UCSD-AML1 (cell line): Measurements from ENCODE around the gene AGER.
"Not testable (repeated sequence)": the region's sequence is repeated elsewhere in the genome, so short reads cannot be mapped to it uniquely, and the experiment has no call there.

Source experiments
- DNase-seq: peaks from one replicate; lab custom pipeline; 2025; ENCODE audit not compliant: unreplicated experiment; lab: John Stamatoyannopoulos, UW

AGER gene

DNA sequence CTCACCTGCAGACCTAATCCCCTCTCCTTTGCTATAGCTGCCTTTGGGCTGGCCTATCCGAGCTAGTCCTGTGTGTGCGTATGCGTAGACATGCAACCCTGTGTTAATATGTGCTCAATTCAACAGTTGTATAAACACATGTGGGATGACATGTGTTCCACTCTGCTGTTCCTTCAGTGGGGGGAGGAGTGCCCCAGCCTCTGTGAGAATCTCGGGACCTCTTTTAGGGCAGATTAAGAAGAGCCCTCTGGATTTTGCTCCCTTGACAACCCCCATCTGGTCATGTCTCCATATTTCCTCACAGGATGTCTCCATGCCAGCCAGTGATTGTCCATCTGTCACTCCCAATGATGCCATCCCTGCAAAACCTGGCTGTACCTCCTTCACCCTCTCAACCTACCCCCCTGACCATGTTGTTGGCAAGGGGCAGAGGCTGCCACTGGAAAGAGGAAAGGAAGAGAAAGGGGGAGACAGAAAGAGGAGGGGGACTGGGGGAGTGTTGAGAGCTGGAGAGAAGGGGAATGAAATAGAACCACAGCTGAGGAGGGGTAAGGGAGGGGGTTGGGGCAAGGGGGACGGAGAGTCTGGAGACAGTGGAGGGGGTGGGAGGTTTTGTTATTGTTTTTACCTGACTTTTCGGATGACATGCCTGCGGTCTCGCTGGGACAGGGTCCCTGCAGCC lies 32.7 kb downstream of the AGER start:
- no peak for DNase-seq

DNA sequence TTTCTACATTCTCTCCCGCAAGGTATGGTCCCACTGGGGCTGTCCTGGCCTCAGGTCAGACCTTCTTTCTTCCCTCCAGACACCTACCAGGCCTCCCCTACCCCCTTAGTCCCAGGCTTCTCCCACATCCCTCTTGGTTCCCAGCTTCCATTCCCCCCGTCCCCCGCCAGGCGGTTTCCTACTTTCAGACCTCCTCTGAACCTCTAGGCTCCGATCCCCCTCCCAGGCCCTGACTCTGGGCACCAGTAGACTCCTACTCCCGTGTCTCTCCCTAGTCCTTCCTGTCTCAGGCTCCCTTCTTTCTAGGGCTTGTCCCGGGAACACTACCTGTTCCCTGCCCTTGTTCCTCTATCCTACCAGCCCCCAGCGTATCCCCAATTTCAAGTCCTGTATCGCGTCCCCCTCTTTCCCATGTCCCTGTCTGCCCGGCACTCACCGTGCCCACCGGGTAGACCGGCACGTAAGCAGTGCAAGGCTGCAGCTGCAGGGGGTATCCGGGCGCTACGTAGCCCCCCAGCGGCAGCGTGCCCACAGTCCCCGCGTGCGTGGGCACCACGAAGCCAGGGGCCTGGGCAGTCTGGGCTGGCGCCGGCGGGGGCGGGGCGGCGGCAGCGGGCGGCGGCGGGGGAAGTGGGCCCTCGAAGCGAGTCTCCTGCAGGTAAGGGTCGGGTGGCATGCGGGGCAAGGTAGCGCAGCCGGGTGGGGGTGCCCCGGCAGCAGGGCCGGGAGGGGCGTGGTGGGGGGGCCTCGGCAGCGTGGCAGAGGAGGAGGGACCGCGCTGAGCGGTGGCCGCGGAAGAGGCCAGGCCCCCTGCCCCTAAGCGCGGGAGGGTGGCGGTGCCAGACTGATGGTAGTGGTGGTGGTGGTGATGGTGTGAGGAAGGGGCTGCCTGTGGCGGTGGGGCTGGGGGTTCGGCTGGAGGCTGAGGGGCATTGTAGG lies 33.9 kb downstream of the AGER start:
- no peak for DNase-seq

DNA sequence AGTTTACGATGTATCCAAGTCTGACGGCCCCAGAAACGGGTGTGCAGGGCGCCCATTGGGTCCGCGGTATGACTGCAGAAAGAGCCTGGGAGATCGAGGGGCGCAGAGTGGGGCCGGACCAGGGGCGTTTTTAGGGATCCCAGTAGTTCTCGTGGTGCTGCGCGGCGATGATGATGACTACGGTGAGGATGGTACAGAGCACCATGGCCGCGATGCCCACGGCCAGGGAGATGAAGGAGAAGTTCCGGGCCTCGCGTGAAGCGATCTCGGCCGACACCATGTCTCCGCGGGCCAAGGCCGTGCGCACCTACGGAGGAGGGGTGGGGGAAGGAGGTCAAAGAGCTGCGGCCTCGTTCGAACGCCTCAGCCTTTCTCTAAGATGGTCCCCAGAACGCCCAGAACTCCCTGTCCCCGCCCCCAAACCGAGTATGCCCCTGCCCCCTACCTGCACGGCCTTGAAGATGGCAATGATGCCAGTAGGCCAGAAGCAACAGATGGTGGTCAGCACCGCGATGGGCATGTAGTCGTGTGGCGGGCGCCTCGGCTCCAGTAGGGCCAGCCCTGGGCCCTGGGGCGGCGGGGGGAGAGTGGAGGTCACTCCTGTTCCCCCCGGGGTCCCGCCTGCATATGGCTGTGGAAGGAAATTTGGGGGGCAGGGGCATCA lies 34.8 kb downstream of the AGER start:
- DNase-seq: no peak

DNA sequence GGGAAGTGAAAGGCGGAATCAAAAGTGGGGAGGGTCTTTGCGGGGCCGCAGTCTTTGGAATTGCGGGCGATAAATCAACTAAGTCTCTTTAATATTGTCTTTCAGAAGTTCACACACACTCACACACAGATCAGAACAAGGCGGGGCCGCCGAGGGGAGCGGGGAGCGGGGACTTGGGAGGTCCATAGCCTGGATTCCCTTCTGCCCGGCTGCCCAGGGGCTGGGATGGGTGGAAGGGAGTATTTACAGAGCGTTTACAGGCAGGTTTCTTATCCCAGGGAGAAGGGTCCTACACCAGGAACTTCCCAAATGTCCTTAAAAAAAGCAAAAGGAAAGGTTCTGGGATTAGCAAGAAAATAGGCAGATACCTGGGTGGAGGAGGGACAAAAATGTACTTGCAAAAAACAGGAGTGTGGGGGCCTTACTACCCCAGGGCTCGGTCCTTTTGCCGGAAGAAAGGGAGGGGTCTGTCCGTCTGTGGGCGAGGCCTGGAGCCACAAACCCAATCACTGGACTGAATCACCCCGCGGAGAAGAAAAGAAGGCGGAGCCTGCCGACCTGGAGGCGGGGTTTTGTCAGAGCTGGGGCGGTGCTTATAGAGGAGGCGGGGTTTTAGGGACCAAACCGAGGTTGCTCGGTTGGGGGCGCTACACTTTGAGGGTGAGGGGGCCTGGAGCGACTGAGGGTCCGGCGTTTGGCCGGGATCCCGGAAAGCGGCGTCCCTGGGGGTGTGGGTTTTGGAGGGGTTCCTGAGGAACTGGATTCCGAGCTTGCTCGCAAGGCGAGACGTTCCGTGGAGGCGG lies 35.6 kb downstream of the AGER start:
- DNase-seq: no peak

DNA sequence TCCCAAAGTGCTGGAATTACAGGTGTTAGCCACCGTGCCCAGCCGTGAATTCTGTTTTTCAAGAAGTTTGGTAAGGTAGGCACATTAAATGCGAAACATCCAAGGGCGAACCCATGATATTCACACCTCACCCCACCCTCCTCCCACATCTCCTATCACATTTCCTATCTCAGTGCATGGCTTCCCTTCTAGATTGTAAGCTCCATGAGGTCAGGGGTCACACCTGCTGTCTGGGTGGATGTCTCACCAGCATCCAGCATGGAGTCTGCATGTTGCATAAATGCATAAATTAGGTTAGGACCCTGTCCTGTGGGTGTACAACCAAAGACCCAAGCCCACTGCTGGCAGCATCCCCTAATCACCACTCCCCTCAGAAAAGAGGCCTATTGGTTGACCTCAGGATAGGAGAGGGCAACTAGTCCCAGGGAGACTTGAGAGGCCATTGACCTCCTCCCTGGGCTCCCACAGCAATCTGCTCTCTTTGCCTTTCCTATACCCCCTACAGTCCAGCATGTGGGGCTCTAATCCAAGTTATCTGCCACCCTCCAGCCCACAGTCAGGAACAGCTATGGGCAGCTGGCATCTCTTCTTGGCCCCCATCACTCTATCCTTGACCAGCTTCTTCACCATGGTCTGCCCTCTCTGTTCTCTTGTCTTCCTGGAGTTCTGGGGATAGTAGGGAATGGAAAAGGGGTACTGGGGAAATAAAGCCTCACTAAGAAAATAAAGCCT lies 36.5 kb downstream of the AGER start:
- no peak for DNase-seq

DNA sequence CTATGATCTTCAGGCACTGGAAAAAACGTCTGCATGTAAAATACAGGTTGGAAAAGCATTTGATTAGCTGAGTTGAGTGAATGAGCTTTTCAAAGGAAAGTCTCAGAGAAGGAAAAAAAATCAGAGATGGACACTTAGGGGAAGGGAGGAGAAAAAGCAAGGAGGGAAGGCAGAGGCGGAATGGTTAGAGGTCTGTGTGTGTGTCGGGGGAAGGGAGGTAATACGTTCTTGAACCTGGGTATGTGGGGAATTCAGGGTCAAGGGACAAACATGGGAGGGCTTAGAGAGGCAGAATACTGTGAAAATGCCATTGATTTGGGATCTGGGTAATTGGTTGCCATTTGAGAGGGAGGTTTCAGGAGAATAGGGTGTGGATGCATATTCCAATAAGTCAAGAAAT lies 37.4 kb downstream of the AGER start:
- no peak for DNase-seq

DNA sequence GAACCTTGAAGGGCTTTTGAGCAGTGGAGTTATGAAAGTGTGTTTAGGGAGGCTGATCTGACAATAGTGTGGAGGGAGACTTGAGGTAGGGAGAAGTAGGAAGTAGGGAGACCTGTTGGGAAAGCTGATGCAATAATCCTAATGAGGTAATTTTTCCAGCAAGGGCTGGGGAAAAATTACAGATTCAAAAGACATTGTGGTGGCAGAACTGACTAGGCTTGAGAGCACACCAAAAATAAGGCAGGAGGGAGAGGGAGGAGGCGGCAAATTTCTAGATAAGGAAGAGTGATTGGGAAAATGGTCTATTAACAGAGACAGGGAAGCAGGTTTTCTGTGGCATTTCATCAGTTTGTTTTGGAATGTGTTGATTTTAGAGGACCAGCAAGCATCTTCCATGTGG lies 37.8 kb downstream of the AGER start:
- no peak for DNase-seq

DNA sequence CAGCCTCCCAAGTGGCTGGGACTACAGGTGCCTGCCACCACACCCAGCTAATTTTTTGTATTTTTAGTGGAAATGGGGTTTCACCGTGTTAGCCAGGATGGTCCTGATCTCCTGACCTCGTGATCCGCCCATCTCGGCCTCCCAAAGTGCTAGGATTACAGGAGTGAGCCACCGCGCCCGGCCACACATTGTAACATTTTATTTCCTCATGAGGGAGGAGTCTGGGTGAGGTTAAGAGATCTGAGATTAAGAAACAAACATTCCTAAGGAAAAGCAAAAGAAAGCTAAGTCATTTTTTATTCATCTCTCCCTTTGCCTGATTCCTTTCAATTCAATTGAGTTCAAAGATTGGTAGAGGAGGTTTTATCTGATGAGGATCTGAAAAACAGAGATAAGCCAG lies 39.8 kb downstream of the AGER start:
- DNase-seq: not testable (repeated sequence)

DNA sequence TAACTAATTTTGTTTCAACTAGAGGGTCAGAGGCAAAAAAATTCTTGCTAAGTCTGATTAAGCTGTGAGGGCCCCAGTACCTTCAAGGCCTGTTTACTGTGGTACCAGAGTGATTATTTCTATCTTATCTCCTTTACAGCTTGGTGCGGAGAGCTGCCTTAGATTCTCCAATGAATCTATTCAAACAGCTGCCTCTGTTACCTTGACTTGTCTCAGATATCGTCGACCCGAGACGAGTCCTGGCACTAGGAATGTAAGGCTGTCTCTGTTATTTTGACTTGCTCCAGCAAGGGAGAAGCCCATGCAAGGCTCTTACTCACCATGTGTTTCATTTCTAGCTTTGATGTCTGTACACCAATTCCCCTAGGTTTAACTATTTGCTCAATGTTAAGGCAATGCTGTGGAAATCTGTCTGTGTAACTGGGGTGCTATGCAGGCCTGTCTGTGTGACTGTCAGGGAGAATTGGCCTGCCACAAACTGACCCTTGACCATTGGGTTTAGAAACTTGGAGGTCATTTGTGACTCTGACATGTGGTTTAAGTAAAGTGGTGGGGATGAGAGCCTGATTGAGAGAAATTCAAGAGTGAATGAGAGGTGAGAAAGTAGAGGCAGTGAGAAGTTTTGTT lies 43.5 kb downstream of the AGER start:
- DNase-seq: no peak

DNA sequence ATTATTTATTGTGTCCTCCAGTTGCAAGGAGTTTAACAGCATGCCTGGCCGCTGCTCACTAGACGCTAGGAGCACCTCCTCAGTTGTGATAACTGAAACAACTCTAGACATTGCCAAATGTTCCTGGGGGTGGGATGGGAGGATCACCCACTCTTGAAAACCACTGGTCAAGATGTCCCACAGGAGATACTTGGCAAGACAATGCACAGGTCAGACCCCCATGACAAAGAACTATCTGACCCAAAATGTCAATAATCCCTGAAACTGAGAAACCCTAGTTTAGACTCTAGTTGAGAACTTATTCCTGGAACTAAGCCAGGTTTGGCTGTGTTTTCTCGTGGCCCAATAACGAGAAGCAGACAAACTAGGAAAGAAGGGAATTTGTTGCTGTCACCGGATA lies 44.5 kb downstream of the AGER start:
- no peak for DNase-seq

DNA sequence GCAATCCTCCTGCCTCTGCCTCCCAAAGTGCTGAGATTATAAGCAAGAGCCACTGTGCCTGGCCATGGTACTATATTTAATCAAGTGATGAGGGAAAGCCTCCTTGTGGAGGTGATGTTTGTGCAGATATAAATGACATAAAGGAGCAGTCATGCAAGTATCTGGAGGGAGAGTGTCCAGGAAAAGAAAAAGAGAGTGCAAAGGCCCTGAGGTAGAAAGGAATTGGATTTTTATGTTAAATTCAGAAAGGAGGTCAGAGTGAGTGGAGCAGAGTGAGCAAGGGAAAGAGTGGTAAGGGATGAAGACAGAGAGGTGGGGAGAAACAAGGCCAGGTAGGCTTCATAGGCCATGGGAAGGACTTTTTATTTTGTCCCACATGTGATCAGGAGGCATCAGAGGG lies 46.6 kb downstream of the AGER start:
- no peak for DNase-seq

DNA sequence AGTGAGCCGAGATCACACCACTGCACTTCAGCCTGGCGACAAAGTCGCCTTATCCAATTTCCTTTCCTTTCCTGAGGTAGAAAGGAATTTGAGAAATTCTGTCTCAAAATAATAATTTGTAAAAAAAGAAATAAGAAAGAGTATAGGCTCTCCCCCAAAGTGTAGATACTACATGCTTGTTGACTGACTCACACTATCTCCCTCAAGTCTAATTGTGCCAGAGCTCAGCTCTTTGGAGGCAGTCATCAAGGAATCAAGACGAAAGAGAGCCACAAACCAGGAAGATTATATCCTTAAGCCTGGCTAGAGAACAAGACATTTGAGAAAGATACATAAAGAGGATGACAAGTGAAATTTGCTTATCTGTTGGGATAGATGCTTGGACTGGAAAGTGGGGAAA lies 50.3 kb downstream of the AGER start:
- DNase-seq: no peak

DNA sequence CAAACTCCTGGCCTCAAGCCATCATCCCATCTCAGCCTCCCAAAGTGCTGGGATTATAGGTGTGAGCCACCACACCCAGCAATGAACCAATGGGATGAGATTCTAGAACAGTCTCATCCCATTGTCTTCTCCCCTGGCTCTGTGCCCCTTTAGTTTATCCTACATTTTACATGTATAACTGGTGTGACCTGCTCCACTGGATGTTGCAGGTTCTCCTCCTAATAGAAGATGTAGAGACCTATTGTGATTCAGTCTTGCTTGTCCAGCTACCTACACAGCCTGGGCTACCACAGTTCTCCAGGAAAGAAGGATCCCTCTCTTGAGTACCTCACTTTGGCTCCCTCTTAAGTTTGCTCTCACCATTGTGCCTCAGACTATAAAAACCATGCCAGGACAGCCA lies 51.9 kb downstream of the AGER start:
- no peak for DNase-seq

DNA sequence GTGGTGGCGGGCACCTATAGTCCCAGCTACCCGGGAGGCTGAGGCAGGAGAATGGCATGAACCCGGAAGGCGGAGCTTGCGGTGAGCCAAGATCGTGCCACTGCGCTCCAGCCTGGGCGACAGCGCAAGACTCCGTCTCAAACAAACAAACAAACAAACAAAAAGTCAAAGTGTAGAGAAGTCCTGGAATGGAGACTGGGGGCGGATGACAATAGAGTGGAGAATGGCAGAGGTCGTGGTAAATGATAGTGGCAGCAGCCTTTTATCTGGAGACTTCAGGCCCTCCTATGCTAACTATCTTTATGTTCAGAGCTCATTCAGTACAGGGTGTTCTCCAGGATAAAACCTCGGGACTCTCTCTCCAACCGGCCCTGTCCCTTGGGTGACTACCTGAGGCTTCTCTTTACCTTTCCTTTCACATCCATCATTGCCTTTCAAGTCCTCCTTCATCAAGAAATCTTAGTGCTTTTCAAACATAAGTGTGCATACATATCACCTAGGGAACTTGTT lies 52.6 kb downstream of the AGER start:
- DNase-seq: no peak
